PC-3 (cell line): ENCODE data around the gene FBLN5.

Experiments
- CTCF ChIP-seq: fragments of 300-600 bp; sonication (generic); conservative IDR thresholded peaks from 2 replicates; pipeline ENCODE4 v1.5.1; 2017; ENCODE audit warnings: antibody characterized with exemption, low read depth, mild to moderate bottlenecking, low read length
- EZH2 ChIP-seq: fragments of 300-600 bp; sonication (generic); IDR thresholded peaks from one replicate; pipeline ENCODE4 v1.6.1; 2017; ENCODE audit warnings: antibody characterized with exemption, mild to moderate bottlenecking, low read length; ENCODE audit not compliant: unreplicated experiment

- TF ChIP-seq CTCF (no peak), EZH2 (no peak)
Observed at GRCh38 chr14:91961297-91962220, 14.1 kb upstream of the FBLN5 start.
